H1 (cell line): Measurements from ENCODE around the gene SOX12. TPM values are rescaled to one million over a fixed set of nuclear protein-coding genes. Genes with fewer than 3 reads are reported as not detected.
A peak's percentile ranks its signal among the peaks of the same experiment; 100 is the strongest.

Experiments used
- CTCF ChIA-PET: fragments of 300-600 bp; sonication (Branson Sonifier 250); formaldehyde crosslinking; loops from one replicate; lab custom pipeline; 2021; ENCODE audit not compliant: partially characterized antibody; lab: Charles Lee
- POLR2A ChIA-PET: fragments of 300-600 bp; sonication (Branson Sonifier 250); formaldehyde crosslinking; loops from one replicate; lab custom pipeline; 2021; ENCODE audit warnings: inconsistent platforms; ENCODE audit not compliant: partially characterized antibody; lab: Charles Lee
- DNase-seq, 2 experiments: peaks; one replicate each; pipeline versions ENCODE4 v3.0.0 to v3.0.0-alpha.2; 2010 to 2022; ENCODE audit warnings: low spot score in 2 of 2, low read depth in 1 of 2, mixed read lengths in 1 of 2
- FAIRE-seq: peaks from 2 replicates; lab custom pipeline; 2011; peaks lifted over from hg19 to GRCh38; lab: Jason Lieb, UNC
- H2AFZ ChIP-seq: 2 replicates; pipeline ENCODE4 v1.8.1; 2012; ENCODE audit warnings: low read length, inconsistent platforms
- H2AK5ac ChIP-seq: 2 replicates; pipeline ENCODE4 v1.6.1; 2013; ENCODE audit warnings: low read depth, low read length
- H2BK120ac ChIP-seq: replicated peaks from 2 replicates; pipeline ENCODE3; 2013; ENCODE audit warnings: low read depth, low read length, inconsistent platforms
- H2BK12ac ChIP-seq: 2 replicates; pipeline ENCODE4 v1.6.1; 2013; ENCODE audit warnings: low read depth, low read length
- H2BK15ac ChIP-seq: 2 replicates; pipeline ENCODE4 v1.6.1; 2013; ENCODE audit warnings: low read length
- H2BK20ac ChIP-seq: 2 replicates; pipeline ENCODE4 v1.6.1; 2013; ENCODE audit warnings: low read length
- H2BK5ac ChIP-seq: 2 replicates; pipeline ENCODE4 v1.6.1; 2013; ENCODE audit warnings: low read depth, low read length
- H3K14ac ChIP-seq: 2 replicates; pipeline ENCODE4 v1.6.1; 2013; ENCODE audit warnings: inconsistent platforms; ENCODE audit not compliant: insufficient read length
- H3K18ac ChIP-seq: 2 replicates; pipeline ENCODE4 v1.6.1; 2013; ENCODE audit warnings: low read length; ENCODE audit errors: extremely low read depth
- H3K23ac ChIP-seq: 2 replicates; pipeline ENCODE4 v1.6.1; 2013; ENCODE audit warnings: inconsistent platforms; ENCODE audit not compliant: insufficient read length
- H3K23me2 ChIP-seq: 2 replicates; pipeline ENCODE4 v1.6.1; 2013; ENCODE audit warnings: low read depth, low read length
- H3K27ac ChIP-seq: 2 replicates; pipeline ENCODE4 v1.6.1; 2011; ENCODE audit warnings: low read depth, low read length, inconsistent platforms
- H3K27me3 ChIP-seq, 4 experiments: replicated peaks in 1 of 4; 1 replicate in 1 of 4; 2 replicates in 3 of 4; pipeline versions ENCODE4 v1.6.1 to v1.8.1; 2011 to 2013; ENCODE audit warnings: low read length in 3 of 4, mild to moderate bottlenecking in 3 of 4, inconsistent platforms in 2 of 4, mixed read lengths in 2 of 4, moderate library complexity in 1 of 4; ENCODE audit not compliant: control insufficient read depth in 3 of 4, insufficient read depth in 3 of 4; ENCODE audit errors: extremely low read depth in 1 of 4
- H3K36me3 ChIP-seq, 4 experiments: 2 replicates each; pipeline versions ENCODE4 v1.6.1 to v1.8.1; 2011 to 2013; ENCODE audit warnings: mild to moderate bottlenecking in 4 of 4, low read length in 3 of 4, moderate library complexity in 2 of 4, control low read depth in 1 of 4, inconsistent platforms in 1 of 4; ENCODE audit not compliant: insufficient read depth in 4 of 4, control insufficient read depth in 2 of 4
- H3K4ac ChIP-seq: replicated peaks from 2 replicates; pipeline ENCODE3; 2013; ENCODE audit warnings: low read length, low read depth, mixed read lengths, inconsistent platforms; ENCODE audit not compliant: insufficient read length
- H3K4me1 ChIP-seq, 4 experiments: replicated peaks in 1 of 4; 1 replicate in 1 of 4; 2 replicates in 3 of 4; pipeline versions ENCODE4 v1.6.1 to v1.8.1; 2011 to 2013; ENCODE audit warnings: low read length in 3 of 4, inconsistent platforms in 2 of 4, mixed read lengths in 1 of 4; ENCODE audit not compliant: insufficient read depth in 4 of 4, control insufficient read depth in 3 of 4
- H3K4me2 ChIP-seq, 2 experiments: 2 replicates each; pipeline versions ENCODE4 v1.6.1 to v1.8.1; 2011 to 2013; ENCODE audit warnings: low read depth in 2 of 2, low read length in 2 of 2, control low read depth in 1 of 2, inconsistent platforms in 1 of 2, mild to moderate bottlenecking in 1 of 2; ENCODE audit not compliant: insufficient read depth in 1 of 2
- H3K4me3 ChIP-seq, 4 experiments: fragments of 200-600, 300-600 bp in 1 of 4; sonication (generic), shearing (Covaris generic), sonication (Bioruptor Twin) in 1 of 4; 2 replicates each; pipeline versions ENCODE4 v1.5.1 to v1.8.1; 2011 to 2016; ENCODE audit warnings: low read length in 4 of 4, low read depth in 3 of 4, control low read depth in 2 of 4, inconsistent platforms in 2 of 4, mild to moderate bottlenecking in 2 of 4, mixed read lengths in 1 of 4, moderate library complexity in 1 of 4; ENCODE audit not compliant: insufficient read depth in 2 of 4; ENCODE audit errors: extremely low read depth in 1 of 4
- H3K56ac ChIP-seq: replicated peaks from 2 replicates; pipeline ENCODE3; 2013; ENCODE audit warnings: low read depth, mild to moderate bottlenecking, mixed read lengths, low read length, inconsistent platforms; ENCODE audit not compliant: insufficient read length
- H3K79me1 ChIP-seq: 2 replicates; pipeline ENCODE4 v1.6.1; 2013; ENCODE audit warnings: low read depth, low read length, control low read depth
- H3K79me2 ChIP-seq, 2 experiments: 2 replicates each; pipeline versions ENCODE4 v1.6.1 to v1.8.1; 2012 to 2013; ENCODE audit warnings: low read length in 2 of 2, mild to moderate bottlenecking in 2 of 2, inconsistent platforms in 1 of 2; ENCODE audit not compliant: insufficient read depth in 2 of 2, control insufficient read depth in 1 of 2
- H3K9ac ChIP-seq, 4 experiments: replicated peaks in 1 of 4; 1 replicate in 1 of 4; 2 replicates in 3 of 4; pipeline versions ENCODE4 v1.6.1 to v1.8.1; 2011 to 2013; ENCODE audit warnings: low read depth in 3 of 4, low read length in 3 of 4, control low read depth in 2 of 4, mild to moderate bottlenecking in 2 of 4, moderate library complexity in 2 of 4, inconsistent platforms in 1 of 4; ENCODE audit errors: extremely low read depth in 1 of 4
- H3K9me3 ChIP-seq, 2 experiments: 2 replicates each; pipeline versions ENCODE4 v1.6.1 to v1.8.1; 2012 to 2013; ENCODE audit warnings: mild to moderate bottlenecking in 2 of 2, moderate library complexity in 2 of 2, control low read depth in 1 of 2, inconsistent platforms in 1 of 2, low read depth in 1 of 2, low read length in 1 of 2, mixed read lengths in 1 of 2; ENCODE audit not compliant: insufficient read depth in 2 of 2
- H4K20me1 ChIP-seq, 2 experiments: replicated peaks in 1 of 2; 2 replicates each; pipeline versions ENCODE3 to v1.8.1; 2011 to 2013; ENCODE audit warnings: inconsistent platforms in 2 of 2, low read length in 2 of 2, mild to moderate bottlenecking in 1 of 2; ENCODE audit not compliant: insufficient read depth in 2 of 2, control insufficient read depth in 1 of 2
- H4K5ac ChIP-seq: 2 replicates; pipeline ENCODE4 v1.6.1; 2013; ENCODE audit warnings: low read length, low read depth, mixed read lengths, inconsistent platforms; ENCODE audit not compliant: insufficient read length
- H4K8ac ChIP-seq: 2 replicates; pipeline ENCODE4 v1.8.0; 2013; ENCODE audit warnings: mild to moderate bottlenecking, moderate library complexity, low read length, inconsistent platforms; ENCODE audit not compliant: insufficient read depth; ENCODE audit errors: extremely low read depth
- H4K91ac ChIP-seq: replicated peaks from 2 replicates; pipeline ENCODE3; 2013; ENCODE audit warnings: low read length, mixed read lengths, inconsistent platforms; ENCODE audit not compliant: insufficient read length
- CBX5 ChIP-seq: fragments of 300-800, 300-1000 bp; sonication (generic); IDR thresholded peaks from 2 replicates; pipeline ENCODE4 v1.7.1; 2016; ENCODE audit warnings: antibody characterized with exemption, low read length, low read depth
- CTBP2 ChIP-seq: IDR thresholded peaks from 2 replicates; pipeline ENCODE4 v1.7.0; 2011; ENCODE audit warnings: borderline replicate concordance, mild to moderate bottlenecking, moderate library complexity, mixed read lengths, low read length; ENCODE audit not compliant: insufficient read depth, insufficient read length
- EGR1 ChIP-seq: IDR thresholded peaks from 2 replicates; pipeline ENCODE4 v1.6.1; 2011; ENCODE audit warnings: low read depth, low read length, borderline replicate concordance
- EP300 ChIP-seq, 2 experiments: IDR thresholded peaks; 1 replicate in 1 of 2; 2 replicates in 1 of 2; pipeline ENCODE4 v1.6.1; 2011 to 2012; ENCODE audit warnings: low read depth in 2 of 2, low read length in 2 of 2, mild to moderate bottlenecking in 2 of 2, borderline replicate concordance in 1 of 2, inconsistent platforms in 1 of 2, moderate library complexity in 1 of 2
- HDAC2 ChIP-seq, 2 experiments: fragments of 300-600 bp in 1 of 2; sonication (generic) in 1 of 2; IDR thresholded peaks; 2 replicates each; pipeline ENCODE4 v1.6.1; 2011 to 2012; ENCODE audit warnings: low read depth in 2 of 2, low read length in 2 of 2, mild to moderate bottlenecking in 2 of 2, moderate library complexity in 2 of 2, borderline replicate concordance in 1 of 2, inconsistent platforms in 1 of 2
- RBBP5 ChIP-seq: IDR thresholded peaks from 2 replicates; pipeline ENCODE4 v1.7.1; 2012; ENCODE audit warnings: low read depth, mild to moderate bottlenecking, inconsistent platforms, low read length, moderate library complexity, borderline replicate concordance
- SIRT6 ChIP-seq: IDR thresholded peaks from one replicate; pipeline ENCODE4 v1.7.1; 2012; ENCODE audit warnings: low read length, inconsistent platforms
- TAF7 ChIP-seq: optimal IDR thresholded peaks from 2 replicates; pipeline ENCODE3; 2011; ENCODE audit warnings: low read depth, mild to moderate bottlenecking, inconsistent platforms, low read length, moderate library complexity, borderline replicate concordance
- TBP ChIP-seq: IDR thresholded peaks from 2 replicates; pipeline ENCODE4 v1.6.1; 2011; ENCODE audit warnings: low read depth, low read length, improper control_type of control experiment
- TEAD4 ChIP-seq: IDR thresholded peaks from 2 replicates; pipeline ENCODE4 v1.6.1; 2012; ENCODE audit warnings: low read depth, low read length, inconsistent platforms, mixed read lengths
- WGBS, 2 experiments: shearing (Covaris generic) in 1 of 2; methylation state at CpG; one replicate each; pipeline versions ENCODE4 v1.1.6 to v1.1.7; 2013 to 2015; ENCODE audit warnings: low lambda C conversion rate in 2 of 2, mixed read lengths in 2 of 2, inconsistent platforms in 1 of 2, low coverage in 1 of 2, missing lambda C conversion rate in 1 of 2; ENCODE audit not compliant: insufficient replicate concordance in 2 of 2, insufficient coverage in 1 of 2, insufficient read length in 1 of 2; ENCODE audit errors: extremely low coverage in 1 of 2, missing lambda C conversion rate in 1 of 2; 5-methylcytosine and 5-hydroxymethylcytosine counted together
- polyA plus RNA-seq, 7 experiments: library from polyadenylated mRNA; depleted of rRNA in 3 of 7; stranded (reverse) in 5 of 7; unstranded in 2 of 7; fragments of >200 nt in 5 of 7; fragments of 200-250 nt in 2 of 7; gene quantifications; 1 replicate in 5 of 7; 2 replicates in 1 of 7; 4 replicates in 1 of 7; pipeline versions ENCODE4 v1.2.1 to v1.2.3, GENCODE V29; 2011 to 2013; ENCODE audit warnings: missing spikeins in 2 of 7, mixed read lengths in 2 of 7
- total RNA-seq: library from RNA; stranded (reverse); fragmentation: NEBNext Ultra II Directional; extraction: Animal tissue kit (Norgen Biotek cat#: 25700); gene quantifications from 2 replicates; pipeline ENCODE4 v1.2.1, GENCODE V29; 2021

Gene SOX12
- total and polyA plus RNA-seq, 2 of the 8 experiments (the other 6 are each of a cell fraction or from before 2014, with no cell fraction given), result 6.4 to 63.0 TPM

- Histone ChIP-seq H4K8ac (peak within 1 kb of the TSS; percentile 95), H2BK120ac (peak within 1 kb of the TSS; percentile 49), H4K91ac (peak within 1 kb of the TSS; percentile 50), H3K4ac (peak within 1 kb of the TSS; percentile 63), H3K23ac (no peak within 1 kb of the TSS), H3K9me3 (no peaks in the 10 kb centered on the region; a peak in 1 of 4 replicates), H3K27me3 (peaks cover 0 to 7% (median 1%) of the 10 kb centered on the region in 4 experiments; a peak in 2 of 7 replicates), H3K36me3 (no peaks in the 10 kb centered on the region), H3K4me2 (peak within 1 kb of the TSS; percentile 81 to 94), H3K4me3 (peak within 1 kb of the TSS; percentile 69 to 99 (median 96)), H2BK12ac (peak within 1 kb of the TSS; percentile 69; the same call in 1 of the 2 replicates), H3K14ac (no peak within 1 kb of the TSS), H3K79me2 (peaks cover 11 to 35% of the 10 kb centered on the region in 2 experiments; a peak in 3 of 4 replicates), H4K20me1 (peaks cover 6 to 11% of the 10 kb centered on the region in 2 experiments), H3K56ac (peak within 1 kb of the TSS; percentile 71), H2AFZ (no peak within 1 kb of the TSS), H3K79me1 (peaks cover 3% of the 10 kb centered on the region; the same call in 1 of the 2 replicates), H2AK5ac (no peak within 1 kb of the TSS; the same call in 1 of the 2 replicates), H2BK15ac (peak within 1 kb of the TSS; percentile 65; the same call in 1 of the 2 replicates), H3K4me1 (peaks cover 12 to 22% (median 14%) of the 10 kb centered on the region in 4 experiments), H3K27ac (peak within 1 kb of the TSS; percentile 90), H3K9ac (peak within 1 kb of the TSS; percentile 82 to 95 (median 92)), H4K5ac (peak within 1 kb of the TSS; percentile 79), H2BK20ac (no peak within 1 kb of the TSS), H3K23me2 (peaks cover 17% of the 10 kb centered on the region), H2BK5ac (peak within 1 kb of the TSS; percentile 53), H3K18ac (peak within 1 kb of the TSS; percentile 19)
- CTCF ChIA-PET, result interaction anchor here (0.9 to 7.8 kb wide), 6 partner anchors 12 to 33 kb away, joined by 3 to 36 read pairs (median 18); partner anchors contain the start of gene SOX12
- DNase-seq (peak; percentile 80 to 88), FAIRE-seq (no peak)
- POLR2A ChIA-PET, result interaction anchor here (1.0 to 9.4 kb wide), 6 partner anchors 13 to 1532 kb away, joined by 3 to 85 read pairs (median 33); no protein-coding TSS in a partner anchor
- WGBS, 2 experiments, result 1% methylated on average over 66 of the region's 99 CpGs; no CpG with 5 or more reads in 1 of the 2 experiments
- TF ChIP-seq TAF7, result peak; percentile 95
- no peak; a peak in 1 of 4 replicates for TF ChIP-seq HDAC2 (IDR thresholded peaks at IDR 0.05; ENCODE audit: borderline replicate concordance in 1 of 2, low read depth in 2 of 2, low read length in 2 of 2)
- no peak for TF ChIP-seq CBX5
- peak; percentile 94 for TF ChIP-seq TBP
- peak; percentile 46; the same call in 1 of the 2 replicates for TF ChIP-seq EGR1
- TF ChIP-seq EP300 (IDR thresholded peaks at IDR 0.05; ENCODE audit: borderline replicate concordance in 1 of 2, low read depth in 2 of 2, low read length in 2 of 2), result no peak; a peak in 1 of 3 replicates
- no peak for TF ChIP-seq CTBP2
- peak; percentile 80; the same call in 1 of the 2 replicates for TF ChIP-seq RBBP5
- no peak for TF ChIP-seq SIRT6
- no peak for TF ChIP-seq TEAD4
Measured at GRCh38 chr20:297098-297924, 28.0 kb upstream of the SOX12 start, which contains the start of gene ZCCHC3. Gene ZCCHC3, plus strand, starts transcription at chr20:297570. Its CDS starts 17 bp downstream, at chr20:297587.
